ENCODE measurements around the gene GFOD1.

DNA sequence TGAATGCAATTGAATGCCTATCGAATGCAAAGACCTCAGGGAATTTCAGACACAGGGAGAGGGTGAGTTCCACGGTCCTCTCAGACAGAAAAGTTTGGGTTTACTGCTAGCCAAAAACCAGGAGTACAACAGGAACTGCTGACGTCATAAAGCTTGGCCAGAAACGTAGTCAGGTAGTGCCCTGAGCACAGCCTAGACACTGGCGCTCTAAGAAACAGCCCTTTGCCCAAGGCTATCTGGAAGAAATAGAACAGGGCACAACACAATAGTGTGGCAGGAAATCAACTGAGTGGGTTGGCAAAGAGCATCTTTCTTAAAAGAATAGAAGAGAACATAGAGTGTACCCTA, 58.0 kb downstream of the GFOD1 start:
- TF ChIP-seq CTCF (IDR thresholded peaks at IDR 0.05), result no peak
- TF ChIP-seq POLR2A (IDR thresholded peaks at IDR 0.05), result no peak
- no peak for TF ChIP-seq POLR2AphosphoS5 (IDR thresholded peaks at IDR 0.05)
- TF ChIP-seq EP300 (IDR thresholded peaks at IDR 0.05), result no peak

Data from sigmoid colon (tissue), 4 donors.